ENCODE data around the gene LMNB1. TPM values are rescaled to one million over a fixed set of nuclear protein-coding genes. Genes with fewer than 3 reads are reported as not detected.
A peak's percentile ranks its signal among the peaks of the same experiment; 100 is the strongest.

LMNB1 gene
- total RNA-seq, 1 donor from 2014 or later = 9.6 TPM

GRCh38 chr5:126855266-126855665 is 78.3 kb downstream of the LMNB1 start:
- DNase-seq (ENCODE audit: low read depth) = no peak

GRCh38 chr5:126857472-126858410 is 80.8 kb downstream of the LMNB1 start:
- DNase-seq (ENCODE audit: low read depth) = no peak

DNA sequence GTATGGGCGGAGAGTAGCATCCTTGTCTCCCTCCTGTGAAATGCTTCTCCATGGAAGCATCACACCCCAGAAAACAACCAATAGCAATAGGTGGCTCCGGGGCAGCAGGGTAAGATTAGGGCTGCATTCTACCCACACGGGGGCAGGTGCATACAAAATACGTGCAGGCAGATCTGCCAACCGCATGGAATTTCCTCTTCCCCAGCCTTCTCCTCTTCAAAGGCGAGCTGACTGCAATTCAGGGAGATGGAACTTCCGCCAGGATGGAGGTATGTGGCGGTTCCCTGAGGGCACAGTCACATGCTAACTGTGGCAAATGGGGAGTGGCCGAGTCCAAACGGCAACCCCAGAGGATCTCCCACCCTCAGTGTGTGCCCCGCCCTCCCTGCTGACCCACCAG is 81.5 kb downstream of the LMNB1 start:
- no peak for DNase-seq (ENCODE audit: low read depth)

DNA sequence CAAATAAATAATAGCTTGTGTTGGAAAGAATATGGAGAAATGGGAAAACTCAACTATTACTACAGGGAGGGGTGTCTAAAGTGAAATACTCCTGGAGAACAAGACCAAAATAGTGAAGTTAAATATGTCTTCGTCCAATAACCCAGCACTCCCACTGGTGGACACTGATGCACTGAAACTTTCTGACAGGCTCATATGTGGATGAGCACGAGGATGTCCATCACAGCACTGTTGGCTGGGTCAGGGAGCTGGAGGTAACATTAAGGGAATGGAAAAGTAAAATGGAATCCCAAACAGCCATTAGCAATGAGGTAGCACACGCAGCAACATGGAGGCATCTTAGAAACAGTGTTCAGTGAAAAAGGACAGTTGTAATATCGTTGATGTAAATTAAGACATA is 86.5 kb downstream of the LMNB1 start:
- no peak for DNase-seq (ENCODE audit: low read depth)

- DNase-seq (ENCODE audit: low read depth) = no peak
Measured at GRCh38 chr5:126864042-126864688, 87.2 kb downstream of the LMNB1 start.

GRCh38 chr5:126865299-126865698 is 88.4 kb downstream of the LMNB1 start:
- no peak for DNase-seq (ENCODE audit: low read depth)

DNA sequence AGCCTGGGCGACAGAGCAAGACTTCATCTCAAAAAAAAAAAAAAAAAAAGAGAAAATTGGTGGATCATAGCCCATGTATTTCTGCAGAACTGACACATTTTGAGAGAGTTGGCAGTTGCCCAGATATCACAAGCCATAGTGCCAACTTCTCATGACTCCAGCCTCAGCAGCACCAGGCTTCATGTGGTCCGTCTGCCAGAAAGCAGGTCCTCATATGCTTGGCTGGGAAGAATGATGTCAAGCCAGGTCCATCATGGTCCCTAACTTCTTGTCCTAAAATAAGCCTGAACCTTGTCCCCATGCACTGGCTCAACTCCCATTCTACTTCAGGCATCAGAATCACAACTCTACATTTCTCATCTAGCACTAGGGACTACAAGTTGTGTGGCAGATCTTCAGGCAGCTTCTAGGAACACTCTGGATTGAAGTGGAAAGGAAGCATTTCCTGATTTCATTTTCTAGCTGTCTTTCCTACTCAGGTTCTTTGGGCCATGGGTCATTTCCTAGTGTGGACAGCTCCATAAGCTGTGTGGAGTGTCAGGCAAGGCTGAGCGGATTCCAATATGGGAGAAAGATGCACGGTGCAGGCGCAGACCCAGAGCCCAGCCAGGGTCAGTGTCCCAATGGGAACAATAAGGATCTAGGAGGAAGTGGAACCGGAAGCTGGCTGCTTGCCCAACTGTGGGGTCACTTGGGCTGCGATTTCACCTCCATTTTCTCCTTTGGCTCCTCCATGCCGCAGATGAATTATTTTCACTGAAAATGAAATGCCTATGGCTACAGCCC is 90.1 kb downstream of the LMNB1 start:
- DNase-seq (ENCODE audit: low read depth) = no peak

- DNase-seq (ENCODE audit: low read depth) = no peak
Measured at GRCh38 chr5:126868338-126869004, 91.5 kb downstream of the LMNB1 start.

DNA sequence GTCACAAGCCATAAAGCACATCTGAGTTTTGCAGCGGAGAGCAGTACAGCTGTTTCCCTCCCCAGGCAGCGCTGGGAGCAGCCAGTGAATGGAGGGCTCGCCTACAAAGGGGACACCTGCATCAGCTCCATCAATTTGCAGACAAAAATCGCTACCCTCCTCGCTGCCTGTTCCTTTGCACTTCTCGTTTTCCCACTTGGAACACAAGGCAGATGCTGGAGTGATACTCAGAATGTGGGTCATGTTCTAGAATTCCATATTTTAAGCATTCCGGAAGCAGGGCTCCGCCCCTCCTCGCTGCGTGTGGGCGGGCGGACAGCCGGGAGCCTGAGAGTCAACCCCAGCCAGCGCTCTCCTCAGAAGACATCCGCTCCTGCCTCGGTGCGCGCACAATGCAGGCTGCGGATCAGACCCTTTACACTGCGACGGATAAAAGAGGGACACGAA is 92.1 kb downstream of the LMNB1 start:
- no peak for DNase-seq (ENCODE audit: low read depth)

DNA sequence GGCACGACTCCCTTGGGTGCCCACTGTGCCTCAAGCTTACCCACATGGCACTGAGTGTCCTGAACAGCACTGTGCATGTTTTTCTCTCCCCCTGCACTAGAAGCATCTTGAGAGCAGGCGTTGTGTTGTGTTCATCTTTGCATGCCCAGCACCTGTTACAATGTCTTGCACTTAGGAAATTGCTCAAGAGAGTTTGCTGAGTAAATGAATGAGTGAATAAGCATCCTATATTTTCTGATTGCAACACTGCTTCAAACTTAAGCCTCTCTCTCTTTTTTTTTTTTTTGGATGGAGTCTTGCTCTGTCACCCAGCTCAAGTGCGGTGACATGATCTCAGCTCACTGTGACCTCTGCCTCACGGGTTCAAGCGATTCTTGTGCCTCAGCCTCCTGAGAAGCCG is 94.5 kb downstream of the LMNB1 start:
- DNase-seq (ENCODE audit: low read depth) = no peak

- no peak for DNase-seq (ENCODE audit: low read depth)
Measured at GRCh38 chr5:126872561-126873354, 95.8 kb downstream of the LMNB1 start.

DNA sequence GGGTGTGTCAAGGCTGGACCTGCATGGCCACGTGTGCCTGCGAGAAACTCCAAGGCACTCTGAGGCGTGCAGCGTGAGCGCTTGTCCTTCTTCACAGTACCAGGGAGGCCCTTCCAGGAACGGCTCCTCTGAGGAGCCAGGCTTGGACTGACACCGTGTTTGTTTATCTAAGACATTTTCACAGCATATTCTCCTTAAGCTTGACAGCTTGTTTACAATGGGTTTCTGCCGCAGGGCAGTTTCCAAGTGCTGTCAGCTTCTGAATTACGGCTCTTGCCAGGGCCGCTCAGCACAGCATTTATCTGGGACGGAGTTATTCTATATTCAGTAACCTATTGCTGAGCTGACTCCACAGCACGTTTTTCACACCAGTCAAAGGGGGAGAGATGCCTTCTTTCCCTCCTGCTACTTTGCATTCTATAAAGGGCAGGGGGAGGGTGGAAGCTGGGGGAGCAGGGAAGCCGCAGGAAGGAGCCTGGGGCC is 98.4 kb downstream of the LMNB1 start:
- peak; percentile 43 for DNase-seq (ENCODE audit: low read depth)

GRCh38 chr5:126877602-126878001 is 100.7 kb downstream of the LMNB1 start:
- DNase-seq (ENCODE audit: low read depth) = no peak

DNA sequence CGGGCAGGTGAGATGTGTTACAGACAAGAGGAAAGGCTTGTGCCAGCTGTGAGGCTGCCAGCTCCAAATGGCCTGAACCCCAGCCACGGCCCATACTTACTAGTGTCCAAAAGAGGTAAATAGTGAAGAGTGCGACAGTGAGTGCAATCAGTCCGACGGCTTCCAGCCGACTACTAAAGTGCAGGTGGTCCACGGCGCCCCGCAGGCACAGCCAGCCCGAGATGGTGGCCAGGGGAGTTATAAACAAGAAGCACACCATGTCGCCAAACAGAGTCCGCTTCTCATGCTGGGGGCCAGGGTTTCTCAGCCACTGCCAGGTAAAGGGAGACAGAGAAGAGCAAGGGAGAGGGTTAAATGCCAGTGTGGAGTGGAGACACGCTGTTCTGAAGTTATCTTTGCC is 101.1 kb downstream of the LMNB1 start:
- DNase-seq (ENCODE audit: low read depth) = no peak

DNA sequence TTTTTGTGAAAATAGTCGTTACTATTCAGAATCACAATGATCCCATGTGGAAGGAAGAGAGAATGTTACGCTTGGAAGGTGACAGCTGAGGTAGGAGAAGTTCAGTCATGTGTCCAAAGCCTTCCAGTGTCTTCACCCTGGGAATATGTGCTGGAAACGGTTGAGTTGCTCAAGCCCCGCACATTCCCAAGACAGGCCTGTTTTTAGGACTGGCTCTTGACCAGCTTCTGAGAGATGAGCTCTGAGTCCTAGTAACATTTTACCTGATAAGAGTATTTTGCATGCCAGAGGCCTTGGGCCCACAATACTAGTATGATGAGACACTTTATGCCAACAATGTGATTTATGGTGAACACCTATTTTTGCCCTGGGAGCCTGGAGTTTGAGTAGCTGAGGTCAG is 101.7 kb downstream of the LMNB1 start:
- no peak for DNase-seq (ENCODE audit: low read depth)

DNA sequence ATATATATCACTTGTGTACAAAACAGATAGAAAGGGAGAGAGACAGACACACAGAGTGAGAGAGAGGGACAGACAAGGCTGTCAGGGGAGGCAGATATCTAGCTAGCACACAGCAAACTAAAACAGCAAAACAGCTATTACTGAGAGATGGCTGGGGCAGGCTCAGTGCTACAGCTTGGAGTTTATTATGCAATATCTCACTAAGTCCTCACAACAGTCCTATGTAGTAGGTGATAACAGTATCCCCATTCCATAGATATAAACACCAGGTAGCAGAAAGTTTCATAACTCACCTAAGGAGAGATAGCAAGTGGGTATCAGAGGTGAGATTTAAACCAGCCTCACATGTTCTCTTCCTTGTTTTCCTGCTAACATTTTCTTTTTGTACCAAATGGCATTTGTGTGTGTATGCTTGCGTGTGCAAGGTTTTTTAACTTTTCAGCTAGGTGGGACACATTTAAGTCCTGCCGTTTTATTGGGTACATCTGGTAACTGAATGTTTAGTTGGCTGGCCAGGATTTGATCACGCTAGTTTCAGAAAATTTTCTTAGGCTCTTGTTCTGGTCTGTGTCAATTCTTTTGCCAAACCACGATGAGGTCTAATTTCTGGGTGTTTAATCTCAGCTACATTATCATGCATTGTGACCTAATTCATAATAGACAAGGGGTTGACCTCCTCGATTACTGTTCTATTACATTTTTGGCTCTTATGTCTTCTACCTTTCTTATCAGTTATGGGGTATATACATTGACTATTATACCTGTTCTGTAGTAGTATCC is 105.1 kb downstream of the LMNB1 start:
- DNase-seq (ENCODE audit: low read depth) = no peak

DNA sequence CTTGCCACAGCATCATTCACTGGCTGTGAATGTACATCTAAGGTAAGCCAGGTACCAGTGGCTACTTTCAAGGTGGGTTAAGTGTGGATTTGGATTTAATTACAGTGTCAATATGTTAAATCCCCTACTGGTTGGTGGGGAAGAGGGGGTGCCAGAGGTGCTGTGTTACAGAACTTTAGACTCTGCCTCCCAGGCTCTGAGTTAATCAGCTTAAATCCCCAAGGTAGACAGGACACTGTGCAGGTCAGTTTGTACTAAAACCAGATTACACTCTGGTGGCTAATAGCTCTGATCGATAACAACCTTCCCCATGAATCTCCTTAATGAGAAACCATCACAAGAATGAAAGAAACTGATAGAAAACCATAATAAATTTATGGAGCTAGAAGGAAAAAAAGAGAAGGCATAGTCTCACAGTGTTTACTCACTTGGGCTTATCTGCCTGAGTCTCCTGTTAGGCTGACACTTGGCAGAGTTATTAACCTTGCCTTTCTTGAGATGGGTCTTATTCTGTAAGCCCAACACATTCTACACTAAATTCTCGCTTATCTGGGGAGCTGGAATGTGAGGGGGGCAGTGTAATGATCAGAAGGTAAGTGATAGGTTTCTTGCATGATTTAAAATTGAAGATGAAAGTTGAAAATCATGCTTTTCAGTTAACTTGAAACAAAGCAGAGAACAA is 106.8 kb downstream of the LMNB1 start:
- DNase-seq (ENCODE audit: low read depth) = no peak

DNA sequence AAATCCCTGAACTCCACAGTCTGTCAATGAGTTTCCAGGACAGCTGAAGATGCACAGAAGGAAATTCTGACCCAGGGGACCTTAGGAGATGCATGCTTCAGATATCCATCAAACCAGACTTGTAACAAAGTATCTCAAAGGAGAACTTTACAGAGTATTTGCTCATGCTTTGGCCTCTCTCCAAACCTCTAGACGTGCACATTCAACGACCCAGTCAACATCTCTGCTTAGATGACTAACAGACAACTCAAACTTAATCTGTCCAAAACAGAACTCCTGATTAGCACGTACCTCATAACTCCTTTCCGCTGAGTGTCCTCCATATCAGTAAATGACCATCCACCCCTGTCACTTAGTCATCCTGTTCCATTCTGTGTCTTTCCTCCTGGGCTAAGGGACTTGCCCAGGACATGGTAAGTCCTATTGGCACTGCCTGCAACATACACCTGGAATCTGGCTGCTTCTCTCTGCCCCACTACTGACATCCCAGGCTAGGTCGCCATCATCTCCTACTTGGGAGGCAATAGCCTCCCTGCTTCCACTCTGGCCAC is 107.4 kb downstream of the LMNB1 start:
- peak; percentile 58 for DNase-seq (ENCODE audit: low read depth)
